GM23338 (cell line): ENCODE results near the gene IMPG2. TPM values are rescaled to one million over a fixed set of nuclear protein-coding genes. Genes with fewer than 3 reads are reported as not detected.

Experiments used
- ATAC-seq: fragments of 200-7000 bp; cut with Tn5 transposase; 3 replicates; pipeline ENCODE4 v1.9.1; 2020
- DNase-seq: peaks from one replicate; pipeline ENCODE4 v3.0.0-alpha.2; 2015; ENCODE audit warnings: low spot score
- H2AFZ ChIP-seq: fragments of 200-600 bp; sonication (generic); 2 replicates; pipeline ENCODE4 v1.8.0; 2016; ENCODE audit warnings: antibody characterized with exemption, mild to moderate bottlenecking, moderate library complexity
- H3F3A ChIP-seq: fragments of 200-600 bp; sonication (generic); replicated peaks from 2 replicates; pipeline ENCODE4 v1.8.0; 2017; ENCODE audit warnings: antibody characterized with exemption, mixed run types, low read depth
- H3K27ac ChIP-seq: fragments of 200-600 bp; sonication (generic); 2 replicates; pipeline ENCODE4 v1.6.1; 2016; ENCODE audit warnings: low read depth
- H3K27me3 ChIP-seq: fragments of 200-600 bp; sonication (generic); 2 replicates; pipeline ENCODE4 v1.8.0; 2016; ENCODE audit warnings: mild to moderate bottlenecking, mixed run types, moderate library complexity; ENCODE audit not compliant: insufficient read depth
- H3K36me3 ChIP-seq: fragments of 200-600 bp; sonication (generic); 2 replicates; pipeline ENCODE4 v1.8.0; 2016; ENCODE audit warnings: mild to moderate bottlenecking; ENCODE audit not compliant: insufficient read depth
- H3K4me1 ChIP-seq: fragments of 200-600 bp; sonication (generic); 2 replicates; pipeline ENCODE4 v1.8.0; 2016; ENCODE audit warnings: mild to moderate bottlenecking, moderate library complexity; ENCODE audit not compliant: insufficient read depth
- H3K4me2 ChIP-seq: fragments of 200-600 bp; sonication (generic); 2 replicates; pipeline ENCODE4 v1.7.1; 2017; ENCODE audit warnings: mixed run types
- H3K4me3 ChIP-seq: fragments of 200-600 bp; sonication (generic); 2 replicates; pipeline ENCODE4 v1.6.1; 2016; ENCODE audit warnings: mixed run types
- H3K79me2 ChIP-seq: fragments of 200-600 bp; sonication (generic); replicated peaks from 2 replicates; pipeline ENCODE4 v1.8.0; 2017; ENCODE audit warnings: mild to moderate bottlenecking; ENCODE audit not compliant: insufficient read depth
- H3K9me2 ChIP-seq: fragments of 200-600 bp; sonication (generic); 2 replicates; pipeline ENCODE4 v1.8.0; 2017; ENCODE audit not compliant: insufficient read depth
- H4K20me1 ChIP-seq: fragments of 200-600 bp; sonication (generic); replicated peaks from 2 replicates; pipeline ENCODE4 v1.8.0; 2017; ENCODE audit warnings: mild to moderate bottlenecking; ENCODE audit not compliant: insufficient read depth
- H3K27ac Mint-ChIP-seq: 2 replicates; pipeline ENCODE4 v1.8.0; 2020; ENCODE audit warnings: inconsistent platforms, mild to moderate bottlenecking, moderate library complexity, mixed read lengths
- H3K27me3 Mint-ChIP-seq: 3 replicates; pipeline ENCODE4 v1.8.0; 2022; ENCODE audit warnings: low read depth, mild to moderate bottlenecking, moderate library complexity, mixed read lengths, inconsistent platforms; ENCODE audit not compliant: insufficient read depth, poor library complexity
- H3K36me3 Mint-ChIP-seq: 3 replicates; pipeline ENCODE4 v1.8.0; 2021; ENCODE audit warnings: low read depth, mild to moderate bottlenecking, inconsistent platforms, moderate library complexity, mixed read lengths
- H3K4me1 Mint-ChIP-seq: 3 replicates; pipeline ENCODE4 v1.8.0; 2020; ENCODE audit warnings: mild to moderate bottlenecking, inconsistent platforms, mixed read lengths
- H3K4me3 Mint-ChIP-seq: 3 replicates; pipeline ENCODE4 v1.8.0; 2021; ENCODE audit warnings: moderate library complexity, mild to moderate bottlenecking, inconsistent platforms, mixed read lengths
- H3K9me3 Mint-ChIP-seq: 3 replicates; pipeline ENCODE4 v1.8.0; 2020; ENCODE audit warnings: moderate library complexity, mild to moderate bottlenecking, inconsistent platforms, mixed read lengths
- EZH2 ChIP-seq: fragments of 200-600 bp; sonication (generic); IDR thresholded peaks from one replicate; pipeline ENCODE4 v1.8.0; 2017; ENCODE audit warnings: antibody characterized with exemption, mild to moderate bottlenecking, low read depth; ENCODE audit not compliant: unreplicated experiment
- EZH2phosphoT487 ChIP-seq: fragments of 200-600 bp; sonication (generic); IDR thresholded peaks from one replicate; pipeline ENCODE4 v1.8.1; 2018; ENCODE audit warnings: antibody characterized with exemption; ENCODE audit not compliant: unreplicated experiment
- JUNB ChIP-seq: IDR thresholded peaks from one replicate; pipeline ENCODE4 v1.6.1; 2016; ENCODE audit warnings: antibody characterized with exemption; ENCODE audit not compliant: unreplicated experiment
- NANOG ChIP-seq: IDR thresholded peaks from 2 replicates; pipeline ENCODE4 v1.6.1; 2016; ENCODE audit warnings: antibody characterized with exemption, borderline replicate concordance
- POLR2AphosphoS5 ChIP-seq: IDR thresholded peaks from 2 replicates; pipeline ENCODE4 v1.6.1; 2016; ENCODE audit warnings: antibody characterized with exemption, low read depth
- ZNF114 ChIP-seq: fragments of 250-450 bp; sonication (Bioruptor Pico); IDR thresholded peaks from 2 replicates; pipeline ENCODE4 v1.5.0; 2020; ENCODE audit warnings: mild to moderate bottlenecking, moderate library complexity
- ZNF331 ChIP-seq: fragments of 250-450 bp; sonication (Bioruptor Pico); IDR thresholded peaks from 2 replicates; pipeline ENCODE4 v1.5.0; 2020; ENCODE audit warnings: low read depth, mild to moderate bottlenecking, moderate library complexity
- ZNF462 ChIP-seq: fragments of 250-450 bp; sonication (Bioruptor Pico); IDR thresholded peaks from 2 replicates; pipeline ENCODE4 v1.5.0; 2020; ENCODE audit warnings: mild to moderate bottlenecking, moderate library complexity
- polyA plus RNA-seq: library from polyadenylated mRNA; unstranded; fragments of >200 nt; fragmentation: Nextera tagmentation; extraction: Ambion mirVana; gene quantifications from 2 replicates; pipeline ENCODE4 v1.2.1, GENCODE V29; 2016
- total RNA-seq: library from RNA; depleted of rRNA; stranded (reverse); fragments of >200 nt; shearing (Covaris generic); gene quantifications from 2 replicates; pipeline ENCODE4 v1.2.3, GENCODE V29; 2014

The IMPG2 gene
- total and polyA plus RNA-seq, 2 experiments from 2014 or later, result not detected

- H3K9me3 Mint-ChIP-seq, result no peaks in the 10 kb centered on the region
- Histone ChIP-seq H3K9me2 (no peaks in the 10 kb centered on the region), H3F3A (no peaks in the 10 kb centered on the region), H3K27me3 (no peaks in the 10 kb centered on the region), H3K4me1 (no peaks in the 10 kb centered on the region), H3K27ac (no peak overlapping the region), H3K4me2 (no peak overlapping the region), H4K20me1 (no peaks in the 10 kb centered on the region), H3K4me3 (no peak overlapping the region), H3K79me2 (no peaks in the 10 kb centered on the region), H3K36me3 (no peaks in the 10 kb centered on the region), H2AFZ (no peak overlapping the region)
- TF ChIP-seq NANOG, result no peak
- no peak for TF ChIP-seq ZNF462
- TF ChIP-seq ZNF114 (CRISPR knock-in tag), result no peak
- TF ChIP-seq JUNB, result no peak
- TF ChIP-seq EZH2, result no peak
- no peak for TF ChIP-seq ZNF331
- no peak for TF ChIP-seq POLR2AphosphoS5
- ATAC-seq (no peak), DNase-seq (no peak)
- no peaks in the 10 kb centered on the region for H3K27me3 Mint-ChIP-seq
- no peaks in the 10 kb centered on the region for H3K36me3 Mint-ChIP-seq
- no peak overlapping the region for H3K4me3 Mint-ChIP-seq
- no peaks in the 10 kb centered on the region for H3K4me1 Mint-ChIP-seq
- H3K27ac Mint-ChIP-seq, result no peak overlapping the region
Observed at GRCh38 chr3:101325393-101326134, 5.2 kb upstream of the IMPG2 start.

GRCh38 chr3:101319531-101319930 lies 844 bp downstream of the IMPG2 start:
- no peak overlapping the region for H3K4me2 ChIP-seq
- H3K27me3 ChIP-seq, result no peaks in the 10 kb centered on the region
- Mint-ChIP-seq H3K9me3 (no peaks in the 10 kb centered on the region), H3K4me1 (no peaks in the 10 kb centered on the region), H3K27ac (no peak overlapping the region), H3K27me3 (no peaks in the 10 kb centered on the region), H3K36me3 (no peaks in the 10 kb centered on the region), H3K4me3 (no peak overlapping the region)
- no peak overlapping the region for H3K27ac ChIP-seq
- no peaks in the 10 kb centered on the region for H3K4me1 ChIP-seq
- no peaks in the 10 kb centered on the region for H3K79me2 ChIP-seq
- no peak for ATAC-seq
- no peaks in the 10 kb centered on the region for H3F3A ChIP-seq
- DNase-seq, result no peak
- no peaks in the 10 kb centered on the region for H3K9me2 ChIP-seq
- H3K4me3 ChIP-seq, result no peak overlapping the region
- H4K20me1 ChIP-seq, result no peaks in the 10 kb centered on the region
- H3K36me3 ChIP-seq, result no peaks in the 10 kb centered on the region
- no peak overlapping the region for H2AFZ ChIP-seq
- TF ChIP-seq POLR2AphosphoS5, result no peak
- no peak for TF ChIP-seq EZH2phosphoT487
- no peak for TF ChIP-seq JUNB
